Loucy (cell line): ENCODE data around the gene F7.
"Not testable (repeated sequence)": the region's sequence is repeated elsewhere in the genome, so short reads cannot be mapped to it uniquely, and the experiment has no call there.

Source experiments
- H2AFZ ChIP-seq: fragments of 200-600 bp; sonication (generic); 2 replicates; pipeline ENCODE4 v1.6.0; 2016; ENCODE audit warnings: antibody characterized with exemption, mild to moderate bottlenecking, low read length, moderate library complexity
- H3F3A ChIP-seq: fragments of 200-600 bp; 2 replicates; pipeline ENCODE4 v1.6.0; 2016; ENCODE audit warnings: antibody characterized with exemption, low read depth, mild to moderate bottlenecking
- H3K27me3 ChIP-seq: fragments of 200-600 bp; sonication (generic); 2 replicates; pipeline ENCODE4 v1.6.1; 2014; ENCODE audit warnings: low read length, mild to moderate bottlenecking; ENCODE audit not compliant: insufficient read depth, poor library complexity, severe bottlenecking
- H3K36me3 ChIP-seq: fragments of 200-600 bp; sonication (generic); 2 replicates; pipeline ENCODE4 v1.6.1; 2016; ENCODE audit warnings: low read length; ENCODE audit not compliant: insufficient read depth
- H3K4me1 ChIP-seq: fragments of 200-600 bp; sonication (generic); 2 replicates; pipeline ENCODE4 v1.5.1; 2014; ENCODE audit warnings: low read length, mild to moderate bottlenecking; ENCODE audit not compliant: insufficient read depth, poor library complexity, severe bottlenecking
- H3K4me2 ChIP-seq: fragments of 200-600 bp; sonication (generic); 2 replicates; pipeline ENCODE4 v1.6.0; 2014; ENCODE audit warnings: antibody characterized with exemption, low read length, low read depth, mild to moderate bottlenecking; ENCODE audit not compliant: poor library complexity, severe bottlenecking
- H3K4me3 ChIP-seq: fragments of 200-600 bp; sonication (generic); 2 replicates; pipeline ENCODE4 v1.5.1; 2014; ENCODE audit warnings: low read length, mild to moderate bottlenecking, mixed read lengths; ENCODE audit not compliant: poor library complexity, severe bottlenecking
- H3K79me2 ChIP-seq: fragments of 200-600 bp; sonication (generic); 2 replicates; pipeline ENCODE4 v1.6.1; 2014; ENCODE audit warnings: low read length; ENCODE audit not compliant: insufficient read depth
- H3K9ac ChIP-seq: fragments of 200-600 bp; sonication (generic); 2 replicates; pipeline ENCODE4 v1.6.0; 2014; ENCODE audit warnings: mild to moderate bottlenecking, low read depth, low read length, moderate library complexity; ENCODE audit not compliant: poor library complexity, severe bottlenecking
- H3K9me2 ChIP-seq: fragments of 200-600 bp; sonication (generic); replicated peaks from 2 replicates; pipeline ENCODE4 v1.6.1; 2016; ENCODE audit warnings: low read depth, low read length, mixed read lengths
- H3K9me3 ChIP-seq: fragments of 200-600 bp; sonication (generic); 2 replicates; pipeline ENCODE4 v1.6.1; 2014; ENCODE audit warnings: mild to moderate bottlenecking, antibody characterized with exemption, low read length, low read depth; ENCODE audit not compliant: insufficient read depth
- H4K20me1 ChIP-seq: fragments of 200-600 bp; sonication (generic); 2 replicates; pipeline ENCODE4 v1.6.0; 2014; ENCODE audit warnings: antibody characterized with exemption, low read length, mild to moderate bottlenecking; ENCODE audit not compliant: insufficient read depth, poor library complexity, severe bottlenecking
- CTCF ChIP-seq: fragments of 200-600 bp; sonication (generic); conservative IDR thresholded peaks from 2 replicates; pipeline ENCODE4 v1.5.1; 2014; ENCODE audit warnings: mild to moderate bottlenecking, antibody characterized with exemption, low read length
- EZH2phosphoT487 ChIP-seq: fragments of 200-600 bp; IDR thresholded peaks from 2 replicates; pipeline ENCODE4 v1.6.1; 2018; ENCODE audit warnings: antibody characterized with exemption, mild to moderate bottlenecking, moderate library complexity, borderline replicate concordance

The F7 gene

GRCh38 chr13:113077566-113077952 lies 28.0 kb upstream of the F7 start:
- no peaks in the 10 kb centered on the region for H3K27me3 ChIP-seq

GRCh38 chr13:113077953-113078901 lies 27.4 kb upstream of the F7 start:
- TF ChIP-seq CTCF (no peak), EZH2phosphoT487 (no peak)
- Histone ChIP-seq H3K9me2 (no peaks in the 10 kb centered on the region), H3K9me3 (no peaks in the 10 kb centered on the region), H3K4me2 (no peak overlapping the region), H2AFZ (no peak overlapping the region), H3K9ac (no peak overlapping the region), H3K4me1 (no peaks in the 10 kb centered on the region), H3F3A (no peaks in the 10 kb centered on the region), H3K79me2 (no peaks in the 10 kb centered on the region), H4K20me1 (no peaks in the 10 kb centered on the region), H3K36me3 (no peaks in the 10 kb centered on the region), H3K27me3 (no peaks in the 10 kb centered on the region), H3K4me3 (no peak overlapping the region)

More at GRCh38 chr13:113077566-113077952, 28.0 kb upstream of the F7 start:
- H3K36me3 ChIP-seq = no peaks in the 10 kb centered on the region
- H3K4me3 ChIP-seq = no peak overlapping the region
- H3K9me3 ChIP-seq = no peaks in the 10 kb centered on the region
- H3K9me2 ChIP-seq = no peaks in the 10 kb centered on the region
- H3F3A ChIP-seq = no peaks in the 10 kb centered on the region
- no peaks in the 10 kb centered on the region for H3K4me1 ChIP-seq
- no peak overlapping the region for H2AFZ ChIP-seq
- H3K9ac ChIP-seq = no peak overlapping the region
- H3K4me2 ChIP-seq = no peak overlapping the region
- H3K79me2 ChIP-seq = no peaks in the 10 kb centered on the region
- no peaks in the 10 kb centered on the region for H4K20me1 ChIP-seq
- no peak for TF ChIP-seq EZH2phosphoT487
- no peak for TF ChIP-seq CTCF

- Histone ChIP-seq H3K27me3 (no peaks in the 10 kb centered on the region), H3K4me2 (no peak overlapping the region), H3F3A (no peaks in the 10 kb centered on the region), H2AFZ (no peak overlapping the region), H3K36me3 (no peaks in the 10 kb centered on the region), H3K9me2 (no peaks in the 10 kb centered on the region), H3K4me3 (no peak overlapping the region), H3K4me1 (no peaks in the 10 kb centered on the region), H3K9ac (no peak overlapping the region), H4K20me1 (no peaks in the 10 kb centered on the region), H3K9me3 (no peaks in the 10 kb centered on the region), H3K79me2 (no peaks in the 10 kb centered on the region)
- TF ChIP-seq CTCF (no peak), EZH2phosphoT487 (no peak)
These were observed 26.4 kb upstream of the F7 start for GRCh38 chr13:113078902-113079780.

GRCh38 chr13:113079781-113080080 lies 25.9 kb upstream of the F7 start:
- H4K20me1 ChIP-seq, H3F3A ChIP-seq, H3K4me1 ChIP-seq, H2AFZ ChIP-seq, H3K27me3 ChIP-seq, H3K4me3 ChIP-seq, H3K9me3 ChIP-seq, H3K4me2 ChIP-seq, H3K9ac ChIP-seq, H3K79me2 ChIP-seq, H3K36me3 ChIP-seq, H3K9me2 ChIP-seq: not testable (repeated sequence)
